AG09319 (cell line): ENCODE measurements around the gene TUBA1C.
"Not testable (repeated sequence)": the region's sequence is repeated elsewhere in the genome, so short reads cannot be mapped to it uniquely, and the experiment has no call there.

Experiments used
- DNase-seq: peaks from one replicate; pipeline ENCODE4 v3.0.0-alpha.2; 2010; ENCODE audit warnings: low read depth; ENCODE audit errors: extremely low read depth
- TF ChIP-seq, protein P1 (sequence below): IDR thresholded peaks from 2 replicates; pipeline ENCODE4 v1.5.1; 2011; ENCODE audit warnings: low read depth, mild to moderate bottlenecking, inconsistent platforms, low read length, moderate library complexity

Gene TUBA1C

DNA sequence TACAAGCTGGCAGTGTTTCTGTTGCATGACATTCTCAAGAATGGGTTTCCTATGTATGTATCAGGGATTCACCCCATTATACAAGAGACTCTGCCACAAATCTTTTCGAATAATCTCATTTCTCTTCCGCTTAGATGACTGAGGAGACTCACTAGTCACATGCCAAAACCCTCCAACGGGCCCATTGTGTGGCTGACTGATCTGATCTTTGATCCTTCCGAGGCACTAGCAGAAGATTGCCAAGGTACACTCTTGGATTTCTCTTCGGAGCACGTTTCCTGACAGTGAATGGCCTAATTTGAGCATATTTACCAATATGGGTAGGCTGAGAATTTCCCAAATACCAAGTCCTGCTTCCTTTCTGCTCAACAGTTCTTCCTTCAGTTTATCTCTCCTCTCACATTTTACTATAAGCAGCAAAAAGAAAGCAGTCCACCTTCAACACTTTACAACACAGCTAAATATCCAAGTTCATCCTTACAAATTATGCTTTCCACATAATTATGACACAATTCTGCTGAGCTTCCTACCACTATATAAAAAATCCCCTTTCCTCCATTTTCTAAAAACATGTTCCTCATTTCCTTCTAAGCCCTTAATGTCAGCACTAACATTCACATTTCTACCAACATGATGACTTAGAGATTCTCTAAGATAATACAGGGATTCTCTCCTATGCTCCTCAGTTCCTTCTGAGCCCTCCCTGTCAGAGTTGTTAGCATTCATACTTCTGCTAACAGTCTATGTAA is 41.1 kb downstream of the TUBA1C start:
- no peak for DNase-seq
- TF ChIP-seq, protein P1, sequence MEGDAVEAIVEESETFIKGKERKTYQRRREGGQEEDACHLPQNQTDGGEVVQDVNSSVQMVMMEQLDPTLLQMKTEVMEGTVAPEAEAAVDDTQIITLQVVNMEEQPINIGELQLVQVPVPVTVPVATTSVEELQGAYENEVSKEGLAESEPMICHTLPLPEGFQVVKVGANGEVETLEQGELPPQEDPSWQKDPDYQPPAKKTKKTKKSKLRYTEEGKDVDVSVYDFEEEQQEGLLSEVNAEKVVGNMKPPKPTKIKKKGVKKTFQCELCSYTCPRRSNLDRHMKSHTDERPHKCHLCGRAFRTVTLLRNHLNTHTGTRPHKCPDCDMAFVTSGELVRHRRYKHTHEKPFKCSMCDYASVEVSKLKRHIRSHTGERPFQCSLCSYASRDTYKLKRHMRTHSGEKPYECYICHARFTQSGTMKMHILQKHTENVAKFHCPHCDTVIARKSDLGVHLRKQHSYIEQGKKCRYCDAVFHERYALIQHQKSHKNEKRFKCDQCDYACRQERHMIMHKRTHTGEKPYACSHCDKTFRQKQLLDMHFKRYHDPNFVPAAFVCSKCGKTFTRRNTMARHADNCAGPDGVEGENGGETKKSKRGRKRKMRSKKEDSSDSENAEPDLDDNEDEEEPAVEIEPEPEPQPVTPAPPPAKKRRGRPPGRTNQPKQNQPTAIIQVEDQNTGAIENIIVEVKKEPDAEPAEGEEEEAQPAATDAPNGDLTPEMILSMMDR, result no peak

DNA sequence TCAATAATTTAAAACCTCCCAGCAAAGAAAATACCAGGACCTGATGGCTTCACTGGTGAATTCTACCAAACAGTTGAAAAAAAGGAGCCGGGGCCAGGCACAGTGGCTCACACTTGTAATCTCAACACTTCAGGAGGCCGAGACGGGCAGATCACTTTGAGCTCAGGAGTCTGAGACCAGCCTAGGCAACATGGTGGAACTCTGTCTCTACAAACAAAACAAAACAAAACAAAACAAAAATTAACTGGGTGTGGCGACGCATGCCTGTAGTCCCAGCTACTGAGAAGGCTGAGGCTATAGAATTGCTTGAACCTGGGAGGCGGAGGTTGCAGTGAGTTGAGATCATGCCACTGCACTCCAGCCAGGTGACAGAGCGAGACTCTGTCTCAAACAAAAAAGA is 44.5 kb downstream of the TUBA1C start:
- TF ChIP-seq, protein P1, result no peak
- DNase-seq, result no peak

DNA sequence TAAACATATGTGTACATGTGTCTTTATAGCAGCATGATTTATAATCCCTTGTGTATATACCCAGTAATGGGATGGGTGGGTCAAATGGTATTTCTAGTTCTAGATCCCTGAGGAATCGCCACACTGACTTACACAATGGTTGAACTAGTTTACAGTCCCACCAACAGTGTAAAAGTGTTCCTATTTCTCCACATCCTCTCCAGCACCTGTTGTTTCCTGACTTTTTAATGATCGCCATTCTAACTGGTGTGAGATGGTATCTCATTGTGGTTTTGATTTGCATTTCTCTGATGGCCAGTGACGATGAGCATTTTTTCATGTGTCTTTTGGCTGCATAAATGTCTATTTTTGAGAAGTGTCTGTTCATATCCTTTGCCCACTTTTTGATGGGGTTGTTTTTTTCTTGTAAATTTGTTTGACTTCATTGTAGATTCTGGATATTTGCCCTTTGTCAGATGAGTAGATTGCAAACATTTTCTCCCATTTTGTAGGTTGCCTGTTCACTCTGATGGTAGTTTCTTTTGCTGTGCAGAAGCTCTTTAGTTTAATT is 45.6 kb downstream of the TUBA1C start:
- not testable (repeated sequence) for DNase-seq

DNA sequence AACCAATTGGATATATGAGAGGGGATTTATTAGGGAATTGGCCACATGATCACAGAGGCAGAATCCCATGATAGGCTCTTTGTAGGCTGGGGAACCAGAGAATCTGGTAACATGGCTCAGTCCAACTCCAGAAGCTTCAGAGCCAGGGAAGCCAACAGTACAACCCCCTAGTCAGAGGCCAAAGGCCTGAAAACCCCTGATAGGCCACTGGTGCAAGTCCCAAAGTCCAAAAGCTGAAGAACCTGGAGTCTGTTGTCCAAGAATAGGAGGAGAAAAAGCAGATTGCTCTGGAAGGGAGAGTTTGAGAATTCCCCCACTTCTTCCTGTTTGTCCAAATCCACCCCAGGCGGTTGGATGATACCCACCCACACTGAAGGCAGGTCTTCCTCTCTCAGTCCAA is 49.9 kb downstream of the TUBA1C start:
- TF ChIP-seq, protein P1, result no peak

DNA sequence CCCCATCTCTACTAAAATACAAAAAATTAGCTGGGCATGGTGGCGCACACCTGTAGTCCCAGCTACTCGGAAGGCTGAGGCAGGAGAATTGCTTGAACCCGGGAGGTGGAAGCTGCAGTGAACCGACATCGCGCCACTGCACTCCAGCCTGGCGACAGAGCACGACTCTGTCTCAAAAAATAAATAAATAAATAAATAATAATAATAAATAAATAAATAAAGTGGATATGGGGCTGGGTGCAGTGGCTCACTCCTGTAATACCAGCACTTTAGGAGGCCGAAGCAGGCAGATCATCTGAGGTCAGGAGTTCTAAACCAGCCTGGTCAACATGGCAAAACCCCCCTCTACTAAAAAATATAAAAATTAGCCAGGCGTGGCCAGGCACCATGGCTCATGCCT is 52.2 kb downstream of the TUBA1C start:
- DNase-seq, result not testable (repeated sequence)

More for the DNA sequence above, 49.9 kb downstream of the TUBA1C start:
- DNase-seq, result no peak

DNA sequence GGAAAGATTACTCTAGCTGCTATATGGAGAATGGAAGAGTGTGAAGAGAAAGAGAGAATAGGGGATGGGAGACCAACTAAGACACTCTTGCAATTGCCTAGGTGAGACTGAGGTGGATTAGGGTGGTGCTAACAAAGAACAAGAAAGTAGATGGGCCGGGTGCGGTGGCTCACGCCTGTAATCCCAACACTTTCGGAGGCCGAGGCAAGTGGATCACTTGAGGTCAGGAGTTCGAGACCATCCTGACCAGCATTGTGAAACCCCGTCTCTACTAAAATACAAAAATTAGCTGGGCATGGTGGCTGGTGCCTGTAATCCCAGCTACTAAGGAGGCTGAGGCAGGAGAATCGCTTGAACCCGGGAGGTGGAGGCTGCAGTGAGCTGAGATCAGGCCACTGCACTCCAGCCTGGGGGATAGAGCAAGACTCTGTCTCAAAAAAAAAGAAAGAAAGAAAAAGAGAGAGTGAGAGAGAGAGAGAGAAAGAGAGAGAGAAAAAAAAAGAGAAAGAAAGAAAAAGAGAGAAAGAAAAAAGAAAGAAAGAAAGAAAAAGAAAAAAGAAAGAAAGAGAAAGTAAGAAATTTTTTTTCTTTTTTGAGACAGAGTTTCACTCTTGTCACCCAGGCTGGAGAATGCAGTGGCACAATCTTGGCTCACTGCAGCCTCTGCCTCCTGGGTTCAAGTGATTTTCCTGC is 55.7 kb downstream of the TUBA1C start:
- not testable (repeated sequence) for DNase-seq

DNA sequence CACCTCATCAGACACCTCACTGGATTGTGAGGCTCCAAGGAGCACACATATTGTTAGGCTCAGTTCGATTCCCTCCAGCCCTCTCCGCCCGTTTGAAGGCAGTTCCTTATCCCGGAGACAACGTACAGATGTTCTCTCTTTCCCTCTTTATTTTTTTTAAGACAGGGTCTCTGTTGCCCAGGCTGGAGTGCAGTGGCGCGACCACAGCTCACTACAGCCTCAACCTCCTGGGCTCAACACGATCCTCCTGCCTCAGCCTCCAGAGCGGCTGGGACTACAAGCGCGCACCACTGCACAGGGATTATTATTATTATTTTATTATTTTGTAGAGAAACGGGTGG is 57.5 kb downstream of the TUBA1C start:
- DNase-seq, result no peak

DNA sequence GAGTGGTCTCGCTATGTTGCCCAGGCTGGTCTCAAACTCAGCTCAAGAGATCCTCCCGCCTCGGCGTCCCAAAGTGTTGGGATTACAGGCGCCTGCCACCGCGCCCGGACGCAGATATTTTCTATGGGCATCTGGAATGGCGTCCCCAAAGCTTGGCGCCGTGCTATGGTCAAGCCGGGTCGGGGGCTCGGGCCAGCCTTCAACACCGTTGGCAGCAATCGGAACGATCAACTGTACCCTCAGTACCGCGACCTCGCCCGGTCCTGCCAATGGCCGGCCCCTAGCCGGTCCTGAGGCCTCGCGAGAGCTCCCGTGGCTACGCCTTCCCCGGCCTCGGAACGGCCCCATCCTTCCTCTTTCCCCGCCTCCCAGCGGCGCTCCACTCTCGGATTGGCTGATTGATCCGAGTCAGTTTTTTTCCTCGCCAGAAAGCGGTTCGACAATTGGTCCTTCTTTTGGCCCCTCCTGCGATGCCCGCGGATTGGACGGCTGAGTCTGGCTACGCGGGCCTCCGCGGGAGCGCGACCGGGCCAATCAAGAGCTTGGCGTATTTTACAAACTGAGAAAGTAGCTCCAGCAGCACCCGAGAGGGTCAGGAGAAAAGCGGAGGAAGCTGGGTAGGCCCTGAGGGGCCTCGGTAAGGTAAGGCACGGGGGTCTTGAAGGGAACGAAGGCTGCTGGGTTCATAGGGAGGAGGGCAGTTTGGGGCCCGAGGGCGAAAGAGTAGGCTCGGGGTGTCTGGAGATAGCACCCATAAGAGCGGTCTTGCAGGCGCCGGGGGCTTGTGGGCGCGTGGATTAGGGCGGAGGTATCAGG is 58.0 kb downstream of the TUBA1C start, which contains the start of gene TROAP:
Gene TROAP, plus strand, starts transcription at position 548 of the 816 bp plus-strand sequence. CDS start 354 bp downstream, outside the sequence.
- peak; percentile 94 for DNase-seq
- TF ChIP-seq, protein P1, result no peak

More for the DNA sequence above, 57.5 kb downstream of the TUBA1C start:
- TF ChIP-seq, protein P1, result no peak
